GM20431 (cell line): ENCODE data around the gene PNPLA5.

Source experiments
- in situ Hi-C: fragments of 300-500 bp; cut with MseI, MboI; formaldehyde crosslinking; loops from one replicate; pipeline ENCODE4 v1.15.0; 2020; ENCODE audit warnings: low sequenced_read_pairs; ENCODE audit not compliant: unreplicated experiment

The PNPLA5 gene

DNA sequence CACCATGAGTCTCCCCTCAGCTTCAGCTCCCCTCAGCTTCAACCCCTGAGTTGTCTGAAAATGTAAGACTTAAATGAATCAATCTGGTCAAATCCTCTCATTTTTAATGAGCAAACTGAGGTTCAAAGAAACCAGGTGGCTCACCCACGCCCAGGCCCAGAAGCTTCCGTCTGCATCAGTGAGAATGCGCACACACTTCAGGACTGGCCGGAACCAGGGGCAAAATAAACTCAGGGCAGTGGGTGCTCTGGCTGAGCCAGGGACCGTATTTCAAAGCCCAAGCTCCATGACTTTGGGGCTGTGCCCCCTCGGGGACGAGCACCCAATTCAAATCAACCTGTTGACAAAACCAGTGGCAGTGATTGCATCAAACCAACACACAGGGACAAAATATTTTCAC, 32.6 kb downstream of the PNPLA5 start:
- in situ Hi-C loops = no loop called here

DNA sequence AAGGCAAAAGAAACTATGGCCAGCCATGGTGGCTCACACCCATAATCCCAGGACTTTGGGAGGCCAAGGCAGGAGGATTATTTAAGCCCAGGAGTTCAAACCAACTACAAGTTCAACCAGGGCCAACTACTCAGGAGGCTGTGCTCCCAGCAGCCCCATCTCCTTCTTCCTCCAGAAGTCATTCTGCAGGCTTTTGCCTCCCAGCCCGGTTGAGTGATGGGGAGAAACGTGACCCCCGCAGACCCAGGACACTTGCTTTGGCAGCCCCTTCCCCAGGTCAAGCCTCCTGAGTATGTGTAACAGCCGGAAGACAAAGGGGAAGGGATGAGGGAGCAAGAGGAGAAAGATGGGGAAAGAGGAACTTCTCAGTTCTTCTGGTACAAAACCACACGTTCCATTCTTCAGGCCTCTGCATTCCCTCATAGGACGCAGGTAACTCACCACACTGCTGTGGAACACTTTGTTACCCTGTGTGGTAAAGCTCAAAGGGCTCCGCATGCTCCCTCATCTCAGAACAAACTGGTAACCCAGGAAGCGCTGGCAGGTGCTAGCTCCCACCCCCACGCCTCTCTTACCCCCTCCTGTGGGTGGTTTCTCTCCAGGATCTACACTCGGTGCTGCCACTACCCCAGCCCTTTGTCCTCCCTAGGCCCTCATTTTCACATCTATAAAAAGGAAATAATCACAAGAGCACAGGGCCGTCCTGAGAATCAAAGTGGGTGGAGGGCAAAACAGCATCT, 33.5 kb downstream of the PNPLA5 start:
- in situ Hi-C loops = no loop called here

DNA sequence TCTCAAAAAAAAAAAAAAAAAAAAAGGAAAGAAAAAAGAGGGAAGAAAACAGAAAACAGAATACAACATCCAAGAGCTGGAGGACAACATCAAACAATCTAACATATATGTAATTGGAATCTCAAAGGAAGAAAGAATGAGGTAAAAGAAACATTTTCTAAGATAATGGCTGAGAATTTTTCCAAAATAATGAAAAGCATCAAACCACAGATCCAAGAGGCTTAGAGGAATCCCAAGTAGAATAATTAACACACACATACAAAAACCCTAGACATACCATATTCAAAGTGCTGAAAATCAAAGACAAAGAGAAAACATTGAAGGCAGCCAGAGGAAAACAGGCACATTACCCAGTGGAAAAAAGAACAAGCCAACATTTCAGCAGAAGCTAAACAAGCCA, 34.4 kb downstream of the PNPLA5 start:
- in situ Hi-C loops = no loop called here

DNA sequence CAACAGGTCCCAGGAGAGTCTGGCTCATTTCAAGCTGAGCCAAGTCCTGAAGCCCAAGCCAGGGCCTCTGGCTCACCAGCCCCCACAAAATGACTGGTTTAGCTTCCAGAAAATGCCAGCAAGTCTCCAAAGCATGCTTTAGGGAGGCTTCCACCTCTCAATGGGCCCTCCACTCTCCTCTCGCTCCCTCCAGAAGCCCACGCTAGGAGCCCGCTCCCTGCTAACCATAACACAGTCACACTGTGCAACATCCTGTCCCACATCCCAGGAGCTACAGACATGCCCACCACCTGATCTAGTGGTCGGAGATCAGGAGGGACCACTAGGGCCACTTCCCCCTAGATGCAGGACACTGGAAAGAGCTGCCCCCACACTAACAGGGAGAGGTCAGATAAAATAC, 36.4 kb downstream of the PNPLA5 start:
- in situ Hi-C loops = no loop called here

DNA sequence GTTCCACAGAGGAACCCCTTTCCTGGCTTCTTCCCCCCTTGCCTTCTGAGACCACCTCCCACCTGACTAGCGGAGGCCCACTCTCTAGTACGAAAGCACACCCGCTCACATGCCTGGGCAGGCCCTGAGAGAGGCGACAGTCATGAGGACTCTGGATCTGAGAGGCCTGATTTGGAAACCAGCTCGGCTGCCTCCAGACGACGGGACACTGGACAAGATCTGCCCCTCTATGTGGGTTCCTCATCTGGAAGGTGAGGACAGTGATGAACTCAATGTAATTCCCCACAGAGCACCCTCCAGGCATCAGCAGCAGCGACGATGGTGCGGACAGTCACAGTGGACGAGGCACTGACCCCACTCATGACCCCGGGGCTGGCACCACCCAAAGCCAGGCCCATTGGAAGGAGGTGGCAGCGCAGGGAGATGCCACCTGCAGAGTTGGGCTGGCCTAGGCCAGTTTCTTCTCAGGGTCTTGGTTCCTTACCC, 37.0 kb downstream of the PNPLA5 start:
- in situ Hi-C loops = no loop called here

DNA sequence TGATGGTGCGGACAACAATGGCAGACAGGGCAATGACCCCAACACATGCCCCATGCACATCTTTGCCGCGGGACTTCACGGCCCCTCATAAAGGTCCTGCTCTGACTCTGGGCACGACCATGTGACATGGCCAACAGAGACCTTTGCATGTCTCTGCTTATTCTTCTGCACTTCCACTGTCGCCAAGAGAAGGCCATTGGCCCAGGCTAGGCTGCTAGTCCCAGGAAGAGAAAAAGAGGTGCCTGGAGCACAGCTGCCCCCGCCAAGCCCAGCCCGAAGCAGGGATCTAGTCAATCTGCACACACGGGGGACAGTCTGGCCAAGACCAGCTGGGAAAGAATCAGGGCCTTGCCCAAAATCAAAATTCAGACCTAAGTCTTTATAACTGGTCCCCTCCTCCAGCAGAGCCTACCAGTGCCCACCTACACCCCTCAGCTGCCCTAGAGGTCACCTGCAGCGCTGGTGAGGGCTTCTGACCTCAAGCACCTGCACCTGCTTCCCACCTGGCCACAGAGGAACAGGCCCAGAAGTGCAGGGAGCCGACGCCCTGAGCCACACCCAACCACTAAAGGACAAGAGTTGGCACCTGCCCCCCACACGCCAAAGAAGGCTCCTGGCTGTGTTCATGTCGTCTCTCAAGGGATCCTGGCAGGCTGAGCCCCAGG, 37.6 kb downstream of the PNPLA5 start:
- in situ Hi-C loops = no loop called here

DNA sequence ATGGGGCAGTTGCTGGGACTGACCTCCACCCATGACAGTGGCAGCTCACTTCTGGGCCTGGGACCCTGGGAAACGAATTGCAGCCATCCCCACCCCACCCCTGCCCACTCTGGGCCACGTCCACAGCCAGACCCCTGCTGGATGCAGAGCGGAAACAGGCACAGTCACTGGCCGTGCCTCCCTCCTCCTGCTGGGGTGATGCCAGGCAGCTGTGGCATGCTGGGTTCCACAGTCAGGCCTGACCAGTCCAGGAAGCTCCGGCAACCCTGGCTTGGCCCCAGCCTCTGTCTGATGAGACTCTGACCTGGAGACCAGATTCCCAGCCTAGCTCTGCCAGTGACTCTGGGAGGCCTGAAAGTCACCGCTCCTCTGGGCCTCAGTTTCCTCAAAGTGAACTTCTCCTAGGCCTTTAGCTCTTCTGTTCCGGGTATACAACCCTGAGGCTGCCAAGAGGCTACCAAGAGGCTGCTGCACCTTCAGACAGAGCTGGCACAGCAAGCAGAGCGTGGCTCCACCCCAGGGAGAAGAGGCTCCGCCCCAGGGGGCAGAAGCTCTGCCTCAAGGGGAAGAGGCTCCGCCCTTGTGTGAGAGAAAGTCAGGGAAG, 38.4 kb downstream of the PNPLA5 start:
- in situ Hi-C loops = no loop called here

DNA sequence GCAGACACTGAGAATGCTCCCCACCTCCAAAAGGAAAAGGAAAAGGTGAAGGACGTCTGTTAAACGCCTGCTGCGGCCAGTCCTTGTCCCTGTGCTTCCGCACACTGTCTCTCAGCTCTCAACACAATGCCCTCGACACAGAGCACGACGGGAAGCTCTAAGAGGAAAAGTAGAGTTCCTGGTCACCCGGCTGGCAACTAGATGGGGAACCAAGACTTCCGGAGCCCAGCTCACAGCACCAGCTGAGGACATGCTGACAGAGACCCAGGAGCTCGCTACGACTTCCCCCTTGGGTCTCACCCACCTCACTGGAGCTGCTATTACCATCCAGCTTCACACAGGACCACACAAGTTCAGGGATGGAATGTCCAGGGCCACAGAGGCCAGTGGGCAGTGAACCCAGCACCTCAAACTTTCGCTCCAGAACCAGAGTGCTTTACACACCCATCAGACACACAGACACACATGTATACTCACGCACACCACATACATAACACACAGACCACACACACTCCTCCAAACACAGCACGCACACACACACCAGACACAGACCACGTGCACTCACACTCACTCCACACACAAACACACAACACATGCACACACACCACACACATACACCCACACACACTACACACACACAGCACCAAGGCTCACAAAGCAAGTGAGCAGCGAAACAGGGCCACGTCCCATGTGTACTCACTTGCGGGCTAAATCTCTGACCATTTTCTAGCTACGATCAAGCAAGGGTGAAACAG, 39.1 kb downstream of the PNPLA5 start:
- in situ Hi-C loops = no loop called here

DNA sequence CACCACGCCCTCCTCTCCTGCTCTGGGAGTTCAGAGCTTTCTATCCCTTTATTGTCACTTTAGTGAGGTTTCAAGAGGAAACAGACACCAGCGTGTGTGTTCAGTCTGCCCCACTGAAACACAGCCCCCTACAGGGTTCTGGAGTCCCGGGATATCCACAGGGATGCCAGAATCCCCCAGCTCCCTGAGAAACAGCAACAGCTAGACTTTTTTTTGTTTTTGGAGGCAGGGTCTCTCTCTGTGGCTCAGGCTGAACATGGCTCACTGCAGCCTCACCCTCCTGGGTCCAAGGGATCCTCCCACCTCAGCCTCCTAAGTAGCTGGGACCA, 39.9 kb downstream of the PNPLA5 start:
- in situ Hi-C loops = no loop called here

DNA sequence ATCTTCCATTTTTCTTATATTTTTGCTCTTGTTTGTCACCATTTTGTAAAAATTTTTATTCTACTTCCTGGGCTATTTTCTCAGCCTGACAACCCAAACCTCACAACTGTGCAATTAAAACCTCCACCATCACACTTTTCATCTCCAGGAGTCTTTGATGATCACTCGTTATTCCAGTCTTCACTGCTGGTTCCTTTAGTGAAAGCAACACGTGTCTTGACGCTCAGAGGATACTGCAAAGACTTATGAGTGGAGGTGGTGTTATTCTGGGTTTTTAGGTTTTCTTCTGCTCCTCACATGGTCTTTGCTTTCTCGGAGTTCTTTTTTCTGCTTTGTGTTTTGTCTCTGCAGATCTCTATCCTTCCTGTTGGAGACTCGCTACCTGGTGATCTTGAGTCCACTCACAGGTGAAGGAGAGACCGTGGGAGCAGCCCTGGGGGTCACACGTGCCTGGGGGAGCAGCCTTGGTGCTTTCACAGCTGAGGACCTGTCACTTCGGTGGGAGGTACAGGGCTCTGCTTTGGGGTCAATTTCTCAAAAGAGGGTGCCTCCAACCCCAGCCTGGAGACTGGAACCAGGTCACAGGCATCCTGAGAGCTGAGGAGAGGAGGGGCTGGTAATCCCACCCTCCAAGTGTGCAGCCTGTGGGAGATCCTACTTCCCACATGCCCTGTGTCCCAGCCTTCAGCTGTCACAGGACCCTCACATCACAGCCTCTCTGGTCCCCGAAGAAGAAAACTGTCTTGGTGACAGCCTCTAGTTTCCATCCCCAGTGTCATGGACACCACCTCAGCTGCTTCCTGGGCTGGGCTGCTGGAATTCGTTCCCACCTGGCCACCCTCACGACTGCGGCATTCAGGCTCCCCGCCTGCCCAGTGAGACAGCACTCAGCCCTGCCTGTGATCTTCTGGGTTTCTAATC, 40.5 kb downstream of the PNPLA5 start:
- in situ Hi-C loops = no loop called here

DNA sequence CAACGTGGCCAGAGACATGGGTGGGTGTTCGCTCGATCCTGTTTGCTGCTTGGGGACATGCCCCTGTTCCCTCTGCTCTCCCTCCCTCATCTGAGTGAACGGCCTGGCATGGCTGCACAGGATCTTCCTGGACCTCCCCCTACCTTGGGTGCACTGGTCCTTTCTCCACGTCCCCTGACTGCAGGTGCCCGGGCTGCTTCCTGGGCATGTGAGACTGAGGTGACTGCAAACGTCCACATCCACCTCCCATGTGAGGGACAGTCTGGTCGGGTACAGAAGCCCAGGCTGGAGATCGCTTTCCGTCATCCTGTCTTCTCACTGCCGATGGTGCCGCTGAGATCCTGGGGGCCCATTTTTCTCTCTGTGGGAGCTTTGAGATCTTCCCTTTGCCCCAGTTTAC, 41.3 kb downstream of the PNPLA5 start:
- in situ Hi-C loops = no loop called here

DNA sequence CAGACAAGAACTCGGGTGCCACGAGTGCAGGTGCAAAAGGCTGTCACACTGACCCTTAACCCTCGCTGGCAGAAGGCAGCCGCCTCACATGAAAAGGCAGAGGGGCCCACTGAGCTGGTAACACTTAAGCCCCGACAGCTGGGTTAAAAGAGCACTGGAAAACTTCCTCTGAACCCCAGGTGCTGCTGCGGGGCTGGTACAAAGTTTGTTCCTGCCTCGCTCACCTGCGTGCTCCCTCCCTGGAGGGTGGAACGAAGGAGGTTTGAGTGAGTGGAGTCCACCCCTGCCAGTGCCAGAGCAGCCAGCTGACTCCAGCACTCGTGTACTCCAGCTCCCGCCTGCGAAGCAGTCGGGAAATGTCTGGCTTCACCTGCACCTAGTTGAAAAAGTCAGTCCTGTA, 42.1 kb downstream of the PNPLA5 start:
- in situ Hi-C loops = no loop called here

DNA sequence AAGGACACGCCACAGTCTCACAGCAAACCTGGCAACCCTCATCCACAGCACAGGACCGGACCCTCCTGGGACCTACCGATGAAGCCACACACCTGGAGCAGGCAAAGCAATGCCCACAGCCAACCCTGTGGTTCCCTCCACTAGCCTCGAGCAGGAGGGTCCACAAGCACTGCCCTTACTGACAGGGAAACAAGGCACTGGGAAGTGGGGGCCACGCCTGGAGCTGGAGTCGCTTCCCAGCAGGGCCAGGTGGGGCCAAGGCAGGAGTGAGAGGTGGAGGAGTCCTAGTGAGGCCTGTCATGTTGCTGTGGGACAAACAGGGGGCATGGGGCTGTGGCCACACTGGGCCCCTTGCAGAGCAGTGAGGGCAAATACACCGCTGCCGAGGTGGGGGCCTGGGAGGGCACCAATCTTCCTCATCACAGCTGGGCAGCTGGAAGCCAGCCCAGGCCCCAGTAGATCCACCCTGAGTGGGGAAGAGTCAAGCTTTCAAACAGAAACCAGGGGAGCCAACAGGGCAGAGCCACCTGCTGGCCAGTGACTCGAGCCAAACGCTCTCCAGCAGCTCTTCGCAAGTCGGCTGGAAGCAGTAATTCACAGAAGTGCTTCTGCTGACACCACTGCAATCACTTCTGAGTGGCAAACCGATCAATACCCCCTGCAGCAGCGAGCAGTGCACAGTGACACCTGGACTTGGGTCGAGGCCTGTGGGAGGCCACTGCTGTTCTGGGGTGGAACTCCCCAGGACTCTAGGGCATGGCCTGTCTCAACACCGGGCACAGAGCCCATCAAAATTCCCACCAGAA, 43.2 kb downstream of the PNPLA5 start:
- in situ Hi-C loops = no loop called here

DNA sequence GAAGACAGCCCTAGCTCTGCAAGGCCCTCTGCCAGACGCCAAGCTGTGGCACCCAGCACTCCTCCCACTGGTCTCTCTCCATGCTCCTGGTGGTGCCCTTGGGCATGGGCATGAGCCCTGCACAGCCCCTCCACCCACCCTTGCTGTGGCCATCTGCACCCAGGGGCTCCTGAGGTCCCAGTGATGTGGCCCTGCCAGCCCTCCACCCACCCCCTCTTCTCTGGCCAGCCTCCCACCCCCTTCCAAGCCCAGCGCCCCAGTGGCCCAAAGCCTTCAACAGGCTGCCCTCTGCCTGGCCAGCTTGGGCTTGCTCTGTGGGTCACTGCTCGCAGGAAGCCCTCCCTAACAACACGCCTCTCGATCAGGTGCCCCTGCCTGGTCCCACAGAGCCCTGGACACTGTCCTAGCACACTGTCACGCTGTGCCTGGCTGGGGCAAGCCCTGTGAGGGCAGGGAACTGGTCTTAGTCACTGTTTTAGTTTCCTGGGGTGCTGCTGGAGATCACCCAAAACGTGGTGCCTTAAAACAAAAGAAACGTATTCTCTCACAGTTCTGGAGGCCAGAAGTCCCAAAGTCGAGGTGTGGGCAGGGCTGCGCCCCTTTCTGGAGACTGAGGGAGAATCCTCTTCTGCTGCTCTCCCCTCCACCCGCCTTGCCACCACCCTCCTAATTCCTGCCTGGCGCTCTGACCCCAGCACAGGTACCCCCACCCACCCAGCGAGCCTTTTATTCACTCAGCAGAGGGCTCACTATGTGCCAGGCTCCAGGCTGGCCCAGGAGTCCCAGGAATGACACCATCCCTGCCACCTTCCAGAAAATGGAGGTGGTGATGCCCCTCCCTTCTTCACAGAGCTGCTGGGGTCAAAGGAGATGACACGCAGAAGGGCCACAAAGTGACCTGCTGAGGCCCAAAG, 44.2 kb downstream of the PNPLA5 start:
- in situ Hi-C loops = no loop called here

DNA sequence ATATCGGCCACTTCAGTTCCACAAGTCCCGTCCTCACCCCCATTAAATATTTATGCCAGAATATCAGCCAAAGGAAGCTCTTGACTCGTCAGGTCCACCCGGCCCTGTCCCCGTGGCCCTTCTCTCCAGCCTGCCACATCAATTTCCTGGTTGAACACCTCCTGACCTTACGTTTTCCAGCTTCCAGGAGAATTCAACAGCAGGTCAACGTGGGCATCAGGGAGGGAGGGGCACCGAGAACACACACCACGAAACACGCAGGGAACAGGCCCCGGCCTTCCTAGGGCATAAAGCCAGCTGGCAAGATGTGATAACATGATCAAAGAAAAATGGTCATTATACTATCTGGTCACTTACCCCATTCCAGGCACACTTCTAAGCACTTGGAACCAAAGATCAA, 44.8 kb downstream of the PNPLA5 start:
- in situ Hi-C loops = no loop called here

DNA sequence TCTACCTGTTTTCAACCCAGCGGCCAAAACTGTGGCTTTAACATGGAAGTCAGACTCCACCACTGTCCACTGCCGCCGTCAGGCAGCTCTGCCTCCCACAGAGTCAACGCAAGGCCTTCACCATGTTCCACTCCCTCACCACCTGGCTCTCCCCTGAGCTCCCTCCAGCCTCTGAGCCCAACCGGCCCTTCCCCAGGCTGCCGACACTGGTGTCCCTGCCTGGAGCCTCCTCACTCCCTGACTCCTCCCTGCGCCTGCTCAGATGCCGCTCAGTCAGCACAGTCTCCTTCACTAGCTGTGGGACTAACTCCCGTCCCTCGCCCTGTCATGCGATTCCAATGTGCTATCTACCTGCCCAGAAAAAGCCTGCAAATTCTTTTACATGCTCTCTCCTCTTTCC, 45.8 kb downstream of the PNPLA5 start:
- in situ Hi-C loops = no loop called here

DNA sequence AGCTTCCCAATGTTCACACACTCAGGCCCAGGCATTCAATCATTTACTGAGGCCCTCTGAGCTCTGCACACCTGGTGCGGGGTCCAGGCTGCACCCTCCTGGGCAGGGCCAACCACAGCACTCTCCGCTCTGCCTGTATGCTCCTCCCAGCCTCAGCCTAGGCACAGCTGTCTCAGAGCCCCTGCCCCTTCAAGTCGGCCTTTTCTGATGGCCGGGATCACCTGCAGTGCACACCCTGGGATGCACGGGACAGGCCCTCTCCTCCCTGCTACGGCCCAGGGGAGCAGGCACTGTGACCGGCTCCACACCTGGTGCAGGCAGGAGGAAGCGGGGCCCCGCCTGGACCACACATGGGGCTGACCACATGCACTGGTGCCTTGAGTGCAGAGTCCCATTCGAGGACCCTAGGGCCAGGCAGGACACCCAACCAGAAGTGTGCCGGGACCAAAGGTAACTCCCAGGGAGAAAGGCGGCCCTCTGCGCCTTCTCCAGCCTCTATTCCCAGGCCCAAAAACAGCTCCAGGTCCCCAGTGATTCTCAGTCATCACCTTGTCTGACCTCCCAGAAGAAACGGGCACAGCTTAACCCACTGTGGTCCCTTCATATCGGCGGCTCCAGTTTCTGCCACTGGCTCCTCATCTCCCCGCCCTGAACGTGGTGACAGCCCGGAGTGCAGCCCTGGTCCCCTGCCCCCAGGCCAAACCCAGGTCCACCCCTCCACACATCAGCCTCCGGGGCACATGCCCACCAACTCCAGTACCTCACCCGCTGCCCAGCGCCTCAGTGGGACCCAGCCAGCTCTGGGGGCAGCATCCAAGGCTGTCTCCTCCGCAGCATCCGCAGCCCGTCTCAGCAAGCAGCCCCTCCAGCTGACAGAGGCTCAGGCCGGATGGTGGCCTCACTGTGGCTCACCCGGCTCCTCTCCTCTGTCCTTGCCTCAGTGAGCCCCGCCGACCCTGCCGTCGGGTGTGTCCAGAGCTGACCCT, 47.0 kb downstream of the PNPLA5 start:
- in situ Hi-C loops = no loop called here
